DOHH2 (cell line): ENCODE results near the gene UTS2B.
A peak's percentile ranks its signal among the peaks of the same experiment; 100 is the strongest.

ENCODE experiments used
- H3F3A ChIP-seq: fragments of 200-600 bp; sonication (generic), shearing (Covaris generic); 2 replicates; pipeline ENCODE4 v1.6.0; 2016; ENCODE audit warnings: antibody characterized with exemption, mild to moderate bottlenecking; ENCODE audit not compliant: control insufficient read depth, insufficient read depth
- H3K27ac ChIP-seq: fragments of 200-600 bp; sonication (generic); 2 replicates; pipeline ENCODE4 v1.5.1; 2014; ENCODE audit warnings: low read depth, mild to moderate bottlenecking, low read length, moderate library complexity
- H3K27me3 ChIP-seq: fragments of 200-600 bp; sonication (generic); 2 replicates; pipeline ENCODE4 v1.6.1; 2014; ENCODE audit warnings: mild to moderate bottlenecking, low read length, mixed read lengths; ENCODE audit not compliant: control insufficient read depth
- H3K36me3 ChIP-seq: fragments of 200-600 bp; sonication (generic); 2 replicates; pipeline ENCODE4 v1.6.1; 2014; ENCODE audit warnings: mild to moderate bottlenecking, low read length, moderate library complexity, mixed read lengths; ENCODE audit not compliant: control insufficient read depth
- H3K4me1 ChIP-seq: fragments of 200-600 bp; sonication (generic); 2 replicates; pipeline ENCODE4 v1.6.1; 2014; ENCODE audit warnings: mild to moderate bottlenecking, low read length, mixed read lengths; ENCODE audit not compliant: control insufficient read depth
- H3K4me2 ChIP-seq: fragments of 200-600 bp; sonication (generic); 2 replicates; pipeline ENCODE4 v1.6.0; 2014; ENCODE audit warnings: mild to moderate bottlenecking, low read length, moderate library complexity
- H3K4me3 ChIP-seq: fragments of 200-600 bp; sonication (generic); 2 replicates; pipeline ENCODE4 v1.5.1; 2014; ENCODE audit warnings: mild to moderate bottlenecking, low read length, mixed read lengths
- H3K79me2 ChIP-seq: fragments of 200-600 bp; sonication (generic); 2 replicates; pipeline ENCODE4 v1.6.1; 2014; ENCODE audit warnings: mild to moderate bottlenecking, low read length, mixed read lengths; ENCODE audit not compliant: control insufficient read depth
- H3K9me2 ChIP-seq: fragments of 200-600 bp; sonication (generic); replicated peaks from 2 replicates; pipeline ENCODE4 v1.6.1; 2014; ENCODE audit warnings: mild to moderate bottlenecking, low read length, mixed read lengths; ENCODE audit not compliant: control insufficient read depth
- H3K9me3 ChIP-seq: fragments of 200-600 bp; sonication (generic); 2 replicates; pipeline ENCODE4 v1.6.1; 2014; ENCODE audit warnings: antibody characterized with exemption, low read length, mixed read lengths; ENCODE audit not compliant: control insufficient read depth, insufficient read depth
- H4K20me1 ChIP-seq: fragments of 200-600 bp; sonication (generic); 2 replicates; pipeline ENCODE4 v1.6.0; 2014; ENCODE audit warnings: low read depth, mild to moderate bottlenecking, antibody characterized with exemption, low read length, moderate library complexity; ENCODE audit not compliant: control insufficient read depth, insufficient read depth
- CTCF ChIP-seq: fragments of 200-600 bp; sonication (generic); IDR thresholded peaks from one replicate; pipeline ENCODE4 v1.5.1; 2014; ENCODE audit warnings: antibody characterized with exemption, mild to moderate bottlenecking, low read depth, low read length; ENCODE audit not compliant: poor library complexity, severe bottlenecking
- EZH2phosphoT487 ChIP-seq: fragments of 200-600 bp; sonication (generic); IDR thresholded peaks from 2 replicates; pipeline ENCODE4 v1.6.1; 2017; ENCODE audit warnings: borderline replicate concordance, mild to moderate bottlenecking, antibody characterized with exemption, low read length, moderate library complexity, mixed read lengths

The UTS2B gene

GRCh38 chr3:191334346-191334893, 4.1 kb upstream of the UTS2B start:
- Histone ChIP-seq H3K79me2 (peaks cover 98% of the 10 kb centered on the region), H3K36me3 (peaks cover 3% of the 10 kb centered on the region), H3K27me3 (no peaks in the 10 kb centered on the region), H3K4me3 (no peak overlapping the region), H3K27ac (no peak overlapping the region), H3K4me2 (no peak overlapping the region), H3K9me2 (no peaks in the 10 kb centered on the region), H3F3A (no peaks in the 10 kb centered on the region), H3K4me1 (peaks cover 30% of the 10 kb centered on the region), H3K9me3 (no peaks in the 10 kb centered on the region), H4K20me1 (0 out of 2 replicates have a peak, but pooled peaks cover under 1% of the 10 kb centered on the region)
- TF ChIP-seq CTCF (no peak), EZH2phosphoT487 (no peak)

DNA sequence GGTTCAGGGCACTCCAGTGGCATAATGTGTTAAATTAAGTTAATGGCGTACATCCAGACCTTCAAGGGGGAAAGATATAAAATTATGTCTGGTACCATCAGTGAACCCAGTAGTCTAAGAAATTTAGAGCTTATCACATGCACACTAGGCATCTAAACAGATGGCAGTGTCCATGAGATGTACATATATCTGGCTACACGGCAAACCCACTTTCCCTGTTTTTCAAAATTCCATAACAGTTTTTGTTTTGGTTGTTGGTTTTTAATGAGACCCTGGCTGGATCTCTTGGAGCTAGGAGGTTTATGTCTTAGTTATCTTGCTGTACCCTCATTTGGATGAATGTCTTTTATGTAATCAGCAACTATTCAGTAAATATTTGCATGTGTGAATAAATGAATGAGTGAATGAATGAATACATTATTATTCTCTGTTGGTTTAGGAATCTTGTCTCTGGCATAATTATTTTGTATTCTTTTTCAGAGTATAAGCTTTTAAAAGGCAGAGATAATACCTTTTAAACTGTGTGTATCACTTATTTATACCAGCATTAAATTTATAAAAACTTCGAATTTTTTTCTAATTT, 3.1 kb upstream of the UTS2B start:
- H3K9me3 ChIP-seq = no peaks in the 10 kb centered on the region
- H3K4me1 ChIP-seq = peaks cover 38% of the 10 kb centered on the region
- H3K27me3 ChIP-seq = no peaks in the 10 kb centered on the region
- no peak overlapping the region for H3K27ac ChIP-seq
- TF ChIP-seq CTCF = no peak
- no peak for TF ChIP-seq EZH2phosphoT487
- H3K79me2 ChIP-seq = peaks cover 91% of the 10 kb centered on the region
- no peaks in the 10 kb centered on the region for H3F3A ChIP-seq
- no peaks in the 10 kb centered on the region for H3K9me2 ChIP-seq
- no peaks in the 10 kb centered on the region for H4K20me1 ChIP-seq
- H3K36me3 ChIP-seq = peaks cover 5% of the 10 kb centered on the region
- no peak overlapping the region for H3K4me3 ChIP-seq
- H3K4me2 ChIP-seq = no peak overlapping the region

GRCh38 chr3:191331388-191331787, 1.1 kb upstream of the UTS2B start:
- TF ChIP-seq CTCF (no peak), EZH2phosphoT487 (no peak)
- H3K4me1 ChIP-seq = peaks cover 48% of the 10 kb centered on the region
- H3K27me3 ChIP-seq = no peaks in the 10 kb centered on the region
- peaks cover 71% of the 10 kb centered on the region for H3K79me2 ChIP-seq
- H3K9me2 ChIP-seq = no peaks in the 10 kb centered on the region
- H3K36me3 ChIP-seq = peaks cover 5% of the 10 kb centered on the region
- H3K9me3 ChIP-seq = no peaks in the 10 kb centered on the region
- H3K4me2 ChIP-seq = peak overlapping the region; percentile 90; the same call in 1 of the 2 replicates
- H3F3A ChIP-seq = no peaks in the 10 kb centered on the region
- no peaks in the 10 kb centered on the region for H4K20me1 ChIP-seq
- no peak overlapping the region for H3K4me3 ChIP-seq
- H3K27ac ChIP-seq = no peak overlapping the region
